ENCODE results near the gene ZP1. TPM values are rescaled to one million over a fixed set of nuclear protein-coding genes. Genes with fewer than 3 reads are reported as not detected.

ZP1 gene
- total RNA-seq, 2 experiments from 2014 or later = 0.20 TPM; not detected in 1

- no peak overlapping the region for H3K4me3 ChIP-seq (ENCODE audit: low read length)
- Mint-ChIP-seq H3K27ac (no peak overlapping the region), H3K27me3 (peaks cover 19% of the 10 kb centered on the region), H3K4me3 (no peak overlapping the region), H3K36me3 (ENCODE audit: low read depth) (peaks cover 63% of the 10 kb centered on the region), H3K9me3 (no peaks in the 10 kb centered on the region), H3K4me1 (ENCODE audit: low read depth) (peaks cover 27% of the 10 kb centered on the region)
- peaks cover 53% of the 10 kb centered on the region for H3K36me3 ChIP-seq (ENCODE audit: insufficient read depth, low read length)
- CTCF ChIA-PET = interaction anchor here (1.2 kb wide), 1 partner anchor 14 kb away, joined by 3 read pairs; the partner anchor contains the start of gene PRPF19
- peaks cover 45% of the 10 kb centered on the region for H3K4me1 ChIP-seq (ENCODE audit: insufficient read depth, low read length)
- TF ChIP-seq, protein P1, sequence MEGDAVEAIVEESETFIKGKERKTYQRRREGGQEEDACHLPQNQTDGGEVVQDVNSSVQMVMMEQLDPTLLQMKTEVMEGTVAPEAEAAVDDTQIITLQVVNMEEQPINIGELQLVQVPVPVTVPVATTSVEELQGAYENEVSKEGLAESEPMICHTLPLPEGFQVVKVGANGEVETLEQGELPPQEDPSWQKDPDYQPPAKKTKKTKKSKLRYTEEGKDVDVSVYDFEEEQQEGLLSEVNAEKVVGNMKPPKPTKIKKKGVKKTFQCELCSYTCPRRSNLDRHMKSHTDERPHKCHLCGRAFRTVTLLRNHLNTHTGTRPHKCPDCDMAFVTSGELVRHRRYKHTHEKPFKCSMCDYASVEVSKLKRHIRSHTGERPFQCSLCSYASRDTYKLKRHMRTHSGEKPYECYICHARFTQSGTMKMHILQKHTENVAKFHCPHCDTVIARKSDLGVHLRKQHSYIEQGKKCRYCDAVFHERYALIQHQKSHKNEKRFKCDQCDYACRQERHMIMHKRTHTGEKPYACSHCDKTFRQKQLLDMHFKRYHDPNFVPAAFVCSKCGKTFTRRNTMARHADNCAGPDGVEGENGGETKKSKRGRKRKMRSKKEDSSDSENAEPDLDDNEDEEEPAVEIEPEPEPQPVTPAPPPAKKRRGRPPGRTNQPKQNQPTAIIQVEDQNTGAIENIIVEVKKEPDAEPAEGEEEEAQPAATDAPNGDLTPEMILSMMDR (IDR thresholded peaks at IDR 0.05) = no peak
- intact Hi-C loops (cut with DNase I, micrococcal nuclease) = loop anchor here in 1 of 2 experiments (5.0 kb wide), 1 partner anchor 32 kb away; the partner anchor contains the start of gene SLC15A3
- POLR2A ChIA-PET = no interaction called here
- no peak overlapping the region for H3K27ac ChIP-seq (ENCODE audit: low read depth in 1 of 2, low read length in 2 of 2)
- ATAC-seq (ENCODE audit: poor library complexity) (no peak), DNase-seq (no peak)
- H3K9me3 ChIP-seq (ENCODE audit: control insufficient read depth in 1 of 2, insufficient read depth in 1 of 2, low read length in 2 of 2) = peaks cover 0 to 10% of the 10 kb centered on the region in 2 experiments
- H3K27me3 ChIP-seq (ENCODE audit: control insufficient read depth in 1 of 2, insufficient read depth in 2 of 2, low read length in 2 of 2) = peaks cover 19 to 22% of the 10 kb centered on the region in 2 experiments
Observed at GRCh38 chr11:60919956-60920355, 52.6 kb downstream of the ZP1 start.

GRCh38 chr11:60921259-60921658 lies 53.9 kb downstream of the ZP1 start:
- no peak for ATAC-seq (ENCODE audit: poor library complexity)
- Mint-ChIP-seq H3K4me1 (ENCODE audit: low read depth) (peaks cover 19% of the 10 kb centered on the region), H3K36me3 (ENCODE audit: low read depth) (peaks cover 52% of the 10 kb centered on the region), H3K27ac (no peak overlapping the region), H3K4me3 (no peak overlapping the region), H3K27me3 (peaks cover 32% of the 10 kb centered on the region), H3K9me3 (no peaks in the 10 kb centered on the region)
- Histone ChIP-seq H3K4me1 (ENCODE audit: insufficient read depth, low read length) (peaks cover 39% of the 10 kb centered on the region), H3K27me3 (ENCODE audit: control insufficient read depth in 1 of 2, insufficient read depth in 2 of 2, low read length in 2 of 2) (peaks cover 25 to 28% of the 10 kb centered on the region in 2 experiments), H3K9me3 (ENCODE audit: control insufficient read depth in 1 of 2, insufficient read depth in 1 of 2, low read length in 2 of 2) (peaks cover 0 to 14% of the 10 kb centered on the region in 2 experiments), H3K4me3 (ENCODE audit: low read length) (no peak overlapping the region), H3K36me3 (ENCODE audit: insufficient read depth, low read length) (peaks cover 53% of the 10 kb centered on the region), H3K27ac (ENCODE audit: low read depth in 1 of 2, low read length in 2 of 2) (no peak overlapping the region)
- ChIA-PET POLR2A (interaction anchor here (1.6 kb wide), 1 partner anchor 9 kb away, joined by 3 read pairs; no protein-coding TSS in a partner anchor), CTCF (no interaction called here)
- intact Hi-C loops (cut with DNase I, micrococcal nuclease) = no loop called here
- TF ChIP-seq, protein P1 (IDR thresholded peaks at IDR 0.05) = no peak
- DNase-seq = no peak

GRCh38 chr11:60921777-60922335 lies 54.5 kb downstream of the ZP1 start:
- Mint-ChIP-seq H3K9me3 (no peaks in the 10 kb centered on the region), H3K36me3 (ENCODE audit: low read depth) (peaks cover 52% of the 10 kb centered on the region), H3K27me3 (peaks cover 37% of the 10 kb centered on the region), H3K4me3 (no peak overlapping the region), H3K27ac (no peak overlapping the region), H3K4me1 (ENCODE audit: low read depth) (peaks cover 16% of the 10 kb centered on the region)
- TF ChIP-seq, protein P1 (IDR thresholded peaks at IDR 0.05) = no peak
- peaks cover 0 to 14% of the 10 kb centered on the region in 2 experiments for H3K9me3 ChIP-seq (ENCODE audit: control insufficient read depth in 1 of 2, insufficient read depth in 1 of 2, low read length in 2 of 2)
- H3K27ac ChIP-seq (ENCODE audit: low read depth in 1 of 2, low read length in 2 of 2) = no peak overlapping the region
- ChIA-PET POLR2A (interaction anchor here (1.6 kb wide), 1 partner anchor 10 kb away, joined by 3 read pairs; no protein-coding TSS in a partner anchor), CTCF (no interaction called here)
- no peak overlapping the region for H3K4me3 ChIP-seq (ENCODE audit: low read length)
- H3K4me1 ChIP-seq (ENCODE audit: insufficient read depth, low read length) = peaks cover 34% of the 10 kb centered on the region
- peaks cover 53% of the 10 kb centered on the region for H3K36me3 ChIP-seq (ENCODE audit: insufficient read depth, low read length)
- peaks cover 25 to 28% of the 10 kb centered on the region in 2 experiments for H3K27me3 ChIP-seq (ENCODE audit: control insufficient read depth in 1 of 2, insufficient read depth in 2 of 2, low read length in 2 of 2)
- intact Hi-C loops (cut with DNase I, micrococcal nuclease) = no loop called here
- ATAC-seq (ENCODE audit: poor library complexity) (no peak), DNase-seq (no peak)

Measured in CD4-positive, alpha-beta T cell (primary cell).